K562 (cell line): ENCODE data around the gene ADAT3. TPM values are rescaled to one million over a fixed set of nuclear protein-coding genes. Genes with fewer than 3 reads are reported as not detected.

Experiments
- CEBPZ ChIP-seq: fragments of 150-350 bp; IDR thresholded peaks from 2 replicates; pipeline ENCODE4 v1.6.1; 2014; ENCODE audit warnings: low read depth, mild to moderate bottlenecking, low read length, borderline replicate concordance
- CREM ChIP-seq: IDR thresholded peaks from 2 replicates; pipeline ENCODE4 v1.6.1; 2014; ENCODE audit warnings: antibody characterized with exemption, low read depth
- HMGN3 ChIP-seq: IDR thresholded peaks from 2 replicates; pipeline ENCODE4 v1.6.1; 2011; ENCODE audit warnings: borderline replicate concordance, low read depth, mild to moderate bottlenecking, mixed read lengths, low read length; ENCODE audit not compliant: insufficient read length; ENCODE audit errors: extremely low read depth
- LARP7 ChIP-seq: fragments of 450-650 bp; IDR thresholded peaks from 2 replicates; pipeline ENCODE4 v1.6.1; 2016
- RAD51 ChIP-seq: fragments of 450-650 bp; IDR thresholded peaks from 2 replicates; pipeline ENCODE4 v1.7.1; 2016; ENCODE audit warnings: low read depth, mild to moderate bottlenecking, borderline replicate concordance
- TCFL5 ChIP-seq: fragments of 250-450 bp; sonication (Bioruptor Pico); conservative IDR thresholded peaks from 2 replicates; pipeline ENCODE4 v1.6.1; 2021; ENCODE audit warnings: mild to moderate bottlenecking, moderate library complexity, matching md5 sums
- ZNF121 ChIP-seq: sonication (generic); formaldehyde crosslinking; conservative IDR thresholded peaks from 2 replicates; pipeline ENCODE4 v1.8.0; 2022; ENCODE audit warnings: missing genetic modification reagents
- ZNF140 ChIP-seq: fragments of 250-450 bp; sonication (Bioruptor Pico); IDR thresholded peaks from 2 replicates; pipeline ENCODE4 v1.8.0; 2021; ENCODE audit warnings: moderate library complexity, mild to moderate bottlenecking, inconsistent platforms
- ZSCAN29 ChIP-seq: fragments of 450-650 bp; IDR thresholded peaks from 2 replicates; pipeline ENCODE4 v1.6.1; 2017
- polyA plus RNA-seq, 8 experiments: library from polyadenylated mRNA; depleted of rRNA in 4 of 8; stranded (reverse) in 5 of 8; unstranded in 3 of 8; fragments of >200 nt; fragmentation: Nextera tagmentation in 2 of 8; fragmentation: Illumina TruSeq in 1 of 8; extraction: Ambion mirVana in 2 of 8; extraction: Trizol in 1 of 8; gene quantifications; 2 replicates each; pipeline versions ENCODE4 v1.2.1 to v1.2.3, GENCODE V29; 2011 to 2014; ENCODE audit warnings: inconsistent platforms in 1 of 8, missing spikeins in 1 of 8
- total RNA-seq, 7 experiments: library from RNA; depleted of rRNA in 6 of 7; stranded (reverse); fragments of >200 nt in 6 of 7; fragmentation: Illumina TruSeq in 2 of 7; extraction: Trizol in 2 of 7; gene quantifications; 2 replicates each; pipeline versions ENCODE4 v1.2.1 to v1.2.3, GENCODE V29; 2011 to 2021; ENCODE audit warnings: low replicate concordance in 1 of 7
- TF ChIP-seq, protein P1 (sequence below): fragments of 450-650 bp; IDR thresholded peaks from 2 replicates; pipeline ENCODE4 v1.6.1; 2016; ENCODE audit warnings: mild to moderate bottlenecking, moderate library complexity
- TF ChIP-seq, protein P2 (sequence below), 2 experiments: fragments of 450-650 bp; IDR thresholded peaks; 2 replicates each; pipeline ENCODE4 v1.6.1; 2016

ADAT3 gene
- total and polyA plus RNA-seq, 9 of the 15 experiments (the other 6 are each of a cell fraction or from before 2014, with no cell fraction given): 0.67 to 15.6 (median 7.8) TPM; not detected in 4

- TF ChIP-seq, protein P1, sequence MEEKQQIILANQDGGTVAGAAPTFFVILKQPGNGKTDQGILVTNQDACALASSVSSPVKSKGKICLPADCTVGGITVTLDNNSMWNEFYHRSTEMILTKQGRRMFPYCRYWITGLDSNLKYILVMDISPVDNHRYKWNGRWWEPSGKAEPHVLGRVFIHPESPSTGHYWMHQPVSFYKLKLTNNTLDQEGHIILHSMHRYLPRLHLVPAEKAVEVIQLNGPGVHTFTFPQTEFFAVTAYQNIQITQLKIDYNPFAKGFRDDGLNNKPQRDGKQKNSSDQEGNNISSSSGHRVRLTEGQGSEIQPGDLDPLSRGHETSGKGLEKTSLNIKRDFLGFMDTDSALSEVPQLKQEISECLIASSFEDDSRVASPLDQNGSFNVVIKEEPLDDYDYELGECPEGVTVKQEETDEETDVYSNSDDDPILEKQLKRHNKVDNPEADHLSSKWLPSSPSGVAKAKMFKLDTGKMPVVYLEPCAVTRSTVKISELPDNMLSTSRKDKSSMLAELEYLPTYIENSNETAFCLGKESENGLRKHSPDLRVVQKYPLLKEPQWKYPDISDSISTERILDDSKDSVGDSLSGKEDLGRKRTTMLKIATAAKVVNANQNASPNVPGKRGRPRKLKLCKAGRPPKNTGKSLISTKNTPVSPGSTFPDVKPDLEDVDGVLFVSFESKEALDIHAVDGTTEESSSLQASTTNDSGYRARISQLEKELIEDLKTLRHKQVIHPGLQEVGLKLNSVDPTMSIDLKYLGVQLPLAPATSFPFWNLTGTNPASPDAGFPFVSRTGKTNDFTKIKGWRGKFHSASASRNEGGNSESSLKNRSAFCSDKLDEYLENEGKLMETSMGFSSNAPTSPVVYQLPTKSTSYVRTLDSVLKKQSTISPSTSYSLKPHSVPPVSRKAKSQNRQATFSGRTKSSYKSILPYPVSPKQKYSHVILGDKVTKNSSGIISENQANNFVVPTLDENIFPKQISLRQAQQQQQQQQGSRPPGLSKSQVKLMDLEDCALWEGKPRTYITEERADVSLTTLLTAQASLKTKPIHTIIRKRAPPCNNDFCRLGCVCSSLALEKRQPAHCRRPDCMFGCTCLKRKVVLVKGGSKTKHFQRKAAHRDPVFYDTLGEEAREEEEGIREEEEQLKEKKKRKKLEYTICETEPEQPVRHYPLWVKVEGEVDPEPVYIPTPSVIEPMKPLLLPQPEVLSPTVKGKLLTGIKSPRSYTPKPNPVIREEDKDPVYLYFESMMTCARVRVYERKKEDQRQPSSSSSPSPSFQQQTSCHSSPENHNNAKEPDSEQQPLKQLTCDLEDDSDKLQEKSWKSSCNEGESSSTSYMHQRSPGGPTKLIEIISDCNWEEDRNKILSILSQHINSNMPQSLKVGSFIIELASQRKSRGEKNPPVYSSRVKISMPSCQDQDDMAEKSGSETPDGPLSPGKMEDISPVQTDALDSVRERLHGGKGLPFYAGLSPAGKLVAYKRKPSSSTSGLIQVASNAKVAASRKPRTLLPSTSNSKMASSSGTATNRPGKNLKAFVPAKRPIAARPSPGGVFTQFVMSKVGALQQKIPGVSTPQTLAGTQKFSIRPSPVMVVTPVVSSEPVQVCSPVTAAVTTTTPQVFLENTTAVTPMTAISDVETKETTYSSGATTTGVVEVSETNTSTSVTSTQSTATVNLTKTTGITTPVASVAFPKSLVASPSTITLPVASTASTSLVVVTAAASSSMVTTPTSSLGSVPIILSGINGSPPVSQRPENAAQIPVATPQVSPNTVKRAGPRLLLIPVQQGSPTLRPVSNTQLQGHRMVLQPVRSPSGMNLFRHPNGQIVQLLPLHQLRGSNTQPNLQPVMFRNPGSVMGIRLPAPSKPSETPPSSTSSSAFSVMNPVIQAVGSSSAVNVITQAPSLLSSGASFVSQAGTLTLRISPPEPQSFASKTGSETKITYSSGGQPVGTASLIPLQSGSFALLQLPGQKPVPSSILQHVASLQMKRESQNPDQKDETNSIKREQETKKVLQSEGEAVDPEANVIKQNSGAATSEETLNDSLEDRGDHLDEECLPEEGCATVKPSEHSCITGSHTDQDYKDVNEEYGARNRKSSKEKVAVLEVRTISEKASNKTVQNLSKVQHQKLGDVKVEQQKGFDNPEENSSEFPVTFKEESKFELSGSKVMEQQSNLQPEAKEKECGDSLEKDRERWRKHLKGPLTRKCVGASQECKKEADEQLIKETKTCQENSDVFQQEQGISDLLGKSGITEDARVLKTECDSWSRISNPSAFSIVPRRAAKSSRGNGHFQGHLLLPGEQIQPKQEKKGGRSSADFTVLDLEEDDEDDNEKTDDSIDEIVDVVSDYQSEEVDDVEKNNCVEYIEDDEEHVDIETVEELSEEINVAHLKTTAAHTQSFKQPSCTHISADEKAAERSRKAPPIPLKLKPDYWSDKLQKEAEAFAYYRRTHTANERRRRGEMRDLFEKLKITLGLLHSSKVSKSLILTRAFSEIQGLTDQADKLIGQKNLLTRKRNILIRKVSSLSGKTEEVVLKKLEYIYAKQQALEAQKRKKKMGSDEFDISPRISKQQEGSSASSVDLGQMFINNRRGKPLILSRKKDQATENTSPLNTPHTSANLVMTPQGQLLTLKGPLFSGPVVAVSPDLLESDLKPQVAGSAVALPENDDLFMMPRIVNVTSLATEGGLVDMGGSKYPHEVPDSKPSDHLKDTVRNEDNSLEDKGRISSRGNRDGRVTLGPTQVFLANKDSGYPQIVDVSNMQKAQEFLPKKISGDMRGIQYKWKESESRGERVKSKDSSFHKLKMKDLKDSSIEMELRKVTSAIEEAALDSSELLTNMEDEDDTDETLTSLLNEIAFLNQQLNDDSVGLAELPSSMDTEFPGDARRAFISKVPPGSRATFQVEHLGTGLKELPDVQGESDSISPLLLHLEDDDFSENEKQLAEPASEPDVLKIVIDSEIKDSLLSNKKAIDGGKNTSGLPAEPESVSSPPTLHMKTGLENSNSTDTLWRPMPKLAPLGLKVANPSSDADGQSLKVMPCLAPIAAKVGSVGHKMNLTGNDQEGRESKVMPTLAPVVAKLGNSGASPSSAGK: peak; percentile 72
- TF ChIP-seq ZSCAN29 (no peak), ZNF121 (CRISPR knock-in tag) (no peak), ZNF140 (CRISPR knock-in tag) (no peak), CEBPZ (no peak), RAD51 (peak; percentile 78), LARP7 (no peak), TCFL5 (no peak), CREM (peak; percentile 62), HMGN3 (peak; percentile 48)
- TF ChIP-seq, protein P2, sequence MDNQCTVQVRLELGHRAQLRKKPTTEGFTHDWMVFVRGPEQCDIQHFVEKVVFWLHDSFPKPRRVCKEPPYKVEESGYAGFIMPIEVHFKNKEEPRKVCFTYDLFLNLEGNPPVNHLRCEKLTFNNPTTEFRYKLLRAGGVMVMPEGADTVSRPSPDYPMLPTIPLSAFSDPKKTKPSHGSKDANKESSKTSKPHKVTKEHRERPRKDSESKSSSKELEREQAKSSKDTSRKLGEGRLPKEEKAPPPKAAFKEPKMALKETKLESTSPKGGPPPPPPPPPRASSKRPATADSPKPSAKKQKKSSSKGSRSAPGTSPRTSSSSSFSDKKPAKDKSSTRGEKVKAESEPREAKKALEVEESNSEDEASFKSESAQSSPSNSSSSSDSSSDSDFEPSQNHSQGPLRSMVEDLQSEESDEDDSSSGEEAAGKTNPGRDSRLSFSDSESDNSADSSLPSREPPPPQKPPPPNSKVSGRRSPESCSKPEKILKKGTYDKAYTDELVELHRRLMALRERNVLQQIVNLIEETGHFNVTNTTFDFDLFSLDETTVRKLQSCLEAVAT (IDR thresholded peaks at IDR 0.05): peak in 1 of 2 experiments; percentile 66; a peak in 2 of 4 replicates
Measured at GRCh38 chr19:1863638-1864479, 41.3 kb upstream of the ADAT3 start (continued).
